ENCODE data around the gene DEFB116. TPM values are rescaled to one million over a fixed set of nuclear protein-coding genes. Genes with fewer than 3 reads are reported as not detected.
A peak's percentile ranks its signal among the peaks of the same experiment; 100 is the strongest.

Gene DEFB116
- total RNA-seq, 1 experiment from 2014 or later, result not detected

DNA sequence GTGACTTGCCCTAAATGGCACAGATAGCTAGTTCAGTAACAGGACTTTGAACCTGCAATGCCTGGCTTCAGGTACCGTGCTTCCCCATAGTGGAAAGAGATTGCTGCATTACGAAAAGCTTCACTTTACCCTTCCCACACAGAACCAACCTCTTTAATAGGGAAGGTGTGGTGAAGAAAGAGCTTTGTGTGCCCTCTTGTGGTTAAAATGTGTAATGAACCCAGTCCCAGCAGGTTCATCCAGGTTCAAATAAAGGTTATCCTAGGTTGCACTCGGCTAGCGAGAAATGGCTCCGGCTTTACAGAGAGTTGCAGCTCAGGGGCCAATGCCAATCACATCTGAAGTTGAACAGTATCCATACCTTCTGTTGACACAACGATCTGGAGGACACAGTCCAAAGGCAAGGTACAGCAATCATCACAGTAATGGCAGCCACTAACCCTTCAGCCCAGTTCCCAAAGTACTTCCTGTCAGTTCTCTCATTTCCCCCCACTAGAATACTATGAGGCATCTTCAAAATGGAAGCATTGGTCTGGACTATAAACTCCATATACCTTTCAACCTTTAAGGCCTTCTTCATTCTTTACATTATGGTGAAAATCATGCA, 48.0 kb downstream of the DEFB116 start:
- Mint-ChIP-seq H3K27ac (ENCODE audit: low read depth, unreplicated experiment) (no peak overlapping the region), H3K27me3 (ENCODE audit: insufficient read depth, unreplicated experiment) (no peaks in the 10 kb centered on the region), H3K36me3 (ENCODE audit: insufficient read depth, unreplicated experiment) (no peaks in the 10 kb centered on the region), H3K4me3 (ENCODE audit: unreplicated experiment) (no peak overlapping the region), H3K4me1 (ENCODE audit: insufficient read depth, unreplicated experiment) (no peaks in the 10 kb centered on the region), H3K9me3 (ENCODE audit: unreplicated experiment) (peaks cover 8% of the 10 kb centered on the region)
- ChIA-PET POLR2A (no interaction called here), CTCF (interaction anchor here (0.6 to 2.5 kb wide), 32 partner anchors 8 to 1815 kb away, joined by 3 to 22 read pairs (median 4); partner anchors contain the start of genes DEFB116 and DEFB123)
- TF ChIP-seq, protein P1, sequence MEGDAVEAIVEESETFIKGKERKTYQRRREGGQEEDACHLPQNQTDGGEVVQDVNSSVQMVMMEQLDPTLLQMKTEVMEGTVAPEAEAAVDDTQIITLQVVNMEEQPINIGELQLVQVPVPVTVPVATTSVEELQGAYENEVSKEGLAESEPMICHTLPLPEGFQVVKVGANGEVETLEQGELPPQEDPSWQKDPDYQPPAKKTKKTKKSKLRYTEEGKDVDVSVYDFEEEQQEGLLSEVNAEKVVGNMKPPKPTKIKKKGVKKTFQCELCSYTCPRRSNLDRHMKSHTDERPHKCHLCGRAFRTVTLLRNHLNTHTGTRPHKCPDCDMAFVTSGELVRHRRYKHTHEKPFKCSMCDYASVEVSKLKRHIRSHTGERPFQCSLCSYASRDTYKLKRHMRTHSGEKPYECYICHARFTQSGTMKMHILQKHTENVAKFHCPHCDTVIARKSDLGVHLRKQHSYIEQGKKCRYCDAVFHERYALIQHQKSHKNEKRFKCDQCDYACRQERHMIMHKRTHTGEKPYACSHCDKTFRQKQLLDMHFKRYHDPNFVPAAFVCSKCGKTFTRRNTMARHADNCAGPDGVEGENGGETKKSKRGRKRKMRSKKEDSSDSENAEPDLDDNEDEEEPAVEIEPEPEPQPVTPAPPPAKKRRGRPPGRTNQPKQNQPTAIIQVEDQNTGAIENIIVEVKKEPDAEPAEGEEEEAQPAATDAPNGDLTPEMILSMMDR (IDR thresholded peaks at IDR 0.05; ENCODE audit: unreplicated experiment), result peak; percentile 58
- intact Hi-C loops (cut with micrococcal nuclease), result no loop called here
- peak; percentile 27 for DNase-seq (ENCODE audit: unreplicated experiment)
- no TSS peak for BruUV-seq (replicated peaks)

DNA sequence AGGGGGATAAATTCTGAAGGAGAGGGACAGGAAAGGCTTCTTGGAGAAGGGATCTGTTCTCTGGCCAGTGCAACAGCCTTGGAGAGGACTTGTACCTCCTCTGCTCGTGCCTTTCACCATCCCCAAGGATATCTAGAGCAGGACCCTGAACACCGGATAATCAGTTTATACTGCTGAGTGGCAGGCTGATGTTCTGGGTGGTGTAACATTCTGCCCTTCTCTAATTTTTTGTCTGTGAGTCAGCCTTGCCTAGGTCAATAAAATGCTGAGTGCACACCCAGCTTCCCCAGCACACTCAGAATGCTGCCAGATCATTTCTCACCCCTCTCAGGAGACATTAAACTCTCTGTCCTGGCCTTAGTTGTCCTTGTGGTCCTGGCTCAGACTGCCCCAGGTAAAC, 51.0 kb downstream of the DEFB116 start, which contains the start of gene DEFB115:
DEFB115 (plus strand) TSS at position 301 of the 400 bp plus-strand sequence; CDS start at position 301, 0 bp downstream.
- BruUV-seq (replicated peaks), result no TSS peak
- H3K9me3 Mint-ChIP-seq (ENCODE audit: unreplicated experiment), result peaks cover 11% of the 10 kb centered on the region
- H3K4me1 Mint-ChIP-seq (ENCODE audit: insufficient read depth, unreplicated experiment), result no peaks in the 10 kb centered on the region
- H3K27ac Mint-ChIP-seq (ENCODE audit: low read depth, unreplicated experiment), result no peak within 1 kb of the TSS
- no peaks in the 10 kb centered on the region for H3K36me3 Mint-ChIP-seq (ENCODE audit: insufficient read depth, unreplicated experiment)
- DNase-seq (ENCODE audit: unreplicated experiment), result no peak
- ChIA-PET POLR2A (no interaction called here), CTCF (interaction anchor here (0.6 to 0.8 kb wide), 2 partner anchors 245 to 355 kb away, joined by 3 to 5 read pairs; no protein-coding TSS in a partner anchor)
- no peak within 1 kb of the TSS for H3K4me3 Mint-ChIP-seq (ENCODE audit: unreplicated experiment)
- no peaks in the 10 kb centered on the region for H3K27me3 Mint-ChIP-seq (ENCODE audit: insufficient read depth, unreplicated experiment)
- TF ChIP-seq, protein P1 (IDR thresholded peaks at IDR 0.05; ENCODE audit: unreplicated experiment), result no peak
- intact Hi-C loops (cut with micrococcal nuclease), result no loop called here

DNA sequence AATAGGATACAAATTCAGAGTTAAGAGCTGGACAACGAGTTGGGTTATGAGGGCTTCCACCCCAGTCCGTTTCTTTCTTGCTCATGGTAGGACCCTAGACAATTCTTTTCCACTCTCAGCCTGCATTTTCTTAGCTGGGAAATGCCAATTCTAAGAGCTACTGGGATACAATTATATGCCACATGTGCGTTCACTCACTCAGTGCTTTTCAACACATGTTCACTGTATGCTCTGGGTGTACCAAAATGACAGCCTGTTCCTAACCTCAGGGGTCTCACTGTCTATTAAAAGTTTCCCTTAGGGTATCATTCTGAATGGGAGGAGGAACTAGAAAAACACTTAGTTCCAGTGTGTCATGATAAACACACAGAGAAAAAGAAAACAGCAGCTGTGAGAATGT, 51.4 kb downstream of the DEFB116 start:
- POLR2A ChIA-PET, result no interaction called here
- CTCF ChIA-PET, result interaction anchor here (0.6 to 0.9 kb wide), 4 partner anchors 18 to 1723 kb away, joined by 3 to 5 read pairs (median 3); no protein-coding TSS in a partner anchor
- TF ChIP-seq, protein P1 (IDR thresholded peaks at IDR 0.05; ENCODE audit: unreplicated experiment), result no peak
- Mint-ChIP-seq H3K27me3 (ENCODE audit: insufficient read depth, unreplicated experiment) (no peaks in the 10 kb centered on the region), H3K4me1 (ENCODE audit: insufficient read depth, unreplicated experiment) (no peaks in the 10 kb centered on the region), H3K36me3 (ENCODE audit: insufficient read depth, unreplicated experiment) (no peaks in the 10 kb centered on the region), H3K27ac (ENCODE audit: low read depth, unreplicated experiment) (no peak overlapping the region), H3K4me3 (ENCODE audit: unreplicated experiment) (no peak overlapping the region), H3K9me3 (ENCODE audit: unreplicated experiment) (peaks cover 11% of the 10 kb centered on the region)
- BruUV-seq (replicated peaks), result no TSS peak
- intact Hi-C loops (cut with micrococcal nuclease), result no loop called here
- no peak for DNase-seq (ENCODE audit: unreplicated experiment)

Other genes with a start within 250 kb of the DEFB116 start
- not detected in 2 replicates for gene DEFB115, start 50.9 kb downstream of the DEFB116 start, total RNA-seq (2022)
- not detected in 2 replicates for gene DEFB118, start 60.0 kb upstream of the DEFB116 start, total RNA-seq (2022)
- not detected in 2 replicates for gene DEFB119, start 82.0 kb upstream of the DEFB116 start, total RNA-seq (2022)
- gene DEFB121, start 97.6 kb upstream of the DEFB116 start, total RNA-seq (2022), result not detected in 2 replicates
- gene DEFB123, start 132.0 kb upstream of the DEFB116 start, total RNA-seq (2022), result not detected in 2 replicates
- gene DEFB124, start 166.5 kb upstream of the DEFB116 start, total RNA-seq (2022), result not detected in 2 replicates
- gene REM1, start 166.7 kb upstream of the DEFB116 start, total RNA-seq (2022), result not detected in 2 replicates
- 276 and 338 TPM in 2 replicates for gene HM13, start 205.9 kb upstream of the DEFB116 start, total RNA-seq (2022)